ENCODE data around the gene CWF19L1. TPM values are rescaled to one million over a fixed set of nuclear protein-coding genes. Genes with fewer than 3 reads are reported as not detected.
A peak's percentile ranks its signal among the peaks of the same experiment; 100 is the strongest.
"Not testable (repeated sequence)": the region's sequence is repeated elsewhere in the genome, so short reads cannot be mapped to it uniquely, and the experiment has no call there.

The CWF19L1 gene
- total RNA-seq, 1 donor, result 28.1 TPM

GRCh38 chr10:100303724-100304319 lies 36.4 kb upstream of the CWF19L1 start:
- no peak overlapping the region for H3K4me3 ChIP-seq (ENCODE audit: low read depth, low read length)
- TF ChIP-seq, protein P1, sequence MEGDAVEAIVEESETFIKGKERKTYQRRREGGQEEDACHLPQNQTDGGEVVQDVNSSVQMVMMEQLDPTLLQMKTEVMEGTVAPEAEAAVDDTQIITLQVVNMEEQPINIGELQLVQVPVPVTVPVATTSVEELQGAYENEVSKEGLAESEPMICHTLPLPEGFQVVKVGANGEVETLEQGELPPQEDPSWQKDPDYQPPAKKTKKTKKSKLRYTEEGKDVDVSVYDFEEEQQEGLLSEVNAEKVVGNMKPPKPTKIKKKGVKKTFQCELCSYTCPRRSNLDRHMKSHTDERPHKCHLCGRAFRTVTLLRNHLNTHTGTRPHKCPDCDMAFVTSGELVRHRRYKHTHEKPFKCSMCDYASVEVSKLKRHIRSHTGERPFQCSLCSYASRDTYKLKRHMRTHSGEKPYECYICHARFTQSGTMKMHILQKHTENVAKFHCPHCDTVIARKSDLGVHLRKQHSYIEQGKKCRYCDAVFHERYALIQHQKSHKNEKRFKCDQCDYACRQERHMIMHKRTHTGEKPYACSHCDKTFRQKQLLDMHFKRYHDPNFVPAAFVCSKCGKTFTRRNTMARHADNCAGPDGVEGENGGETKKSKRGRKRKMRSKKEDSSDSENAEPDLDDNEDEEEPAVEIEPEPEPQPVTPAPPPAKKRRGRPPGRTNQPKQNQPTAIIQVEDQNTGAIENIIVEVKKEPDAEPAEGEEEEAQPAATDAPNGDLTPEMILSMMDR (IDR thresholded peaks at IDR 0.05; ENCODE audit: insufficient read depth, low read length), result peak; percentile 78
- peak; percentile 51 for DNase-seq (ENCODE audit: low read depth)

DNA sequence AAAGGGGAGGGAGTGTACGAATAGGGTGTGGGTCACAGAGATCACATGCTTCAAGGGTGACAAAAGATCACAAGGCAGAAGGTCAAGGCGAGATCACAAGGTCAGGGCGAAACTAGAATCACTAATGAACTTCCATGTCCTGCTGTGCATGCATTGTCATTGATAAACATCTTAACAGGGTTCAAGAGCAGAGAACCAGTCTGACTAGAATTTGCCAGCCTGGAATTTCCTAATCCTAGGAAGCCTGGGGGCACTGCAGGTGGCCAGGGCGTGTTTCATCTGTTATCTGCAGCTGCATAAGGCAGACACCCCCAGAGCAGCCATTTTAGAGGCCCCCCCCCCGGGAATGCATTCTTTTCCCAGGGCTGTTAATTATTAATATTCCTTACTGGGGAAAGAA lies 33.7 kb upstream of the CWF19L1 start:
- DNase-seq (ENCODE audit: low read depth); H3K4me3 ChIP-seq (ENCODE audit: low read depth, low read length): not testable (repeated sequence)

- TF ChIP-seq, protein P1 (IDR thresholded peaks at IDR 0.05; ENCODE audit: insufficient read depth, low read length), result no peak
- H3K4me3 ChIP-seq (ENCODE audit: low read depth, low read length), result no peak overlapping the region
- no peak for DNase-seq (ENCODE audit: low read depth)
Observed at GRCh38 chr10:100297242-100297641, 29.8 kb upstream of the CWF19L1 start.

DNA sequence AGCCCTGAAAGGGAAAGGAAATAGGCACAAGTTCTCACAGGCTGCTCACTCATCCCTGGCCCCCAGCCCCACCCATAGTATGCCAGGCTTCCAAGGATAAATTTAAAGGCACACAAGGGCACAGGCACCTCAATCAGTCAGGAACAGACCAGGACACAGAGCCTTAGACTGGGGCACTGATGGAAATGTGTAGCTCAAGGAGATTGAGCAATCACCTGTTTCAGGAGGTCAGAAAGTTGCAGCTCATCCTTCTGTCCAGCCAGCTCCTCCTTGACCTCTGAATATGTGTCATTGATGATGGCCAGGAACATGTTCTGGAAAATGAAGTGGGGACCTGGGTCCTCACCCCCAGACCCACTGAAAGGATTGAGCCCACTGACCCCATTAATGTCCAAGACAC lies 25.6 kb upstream of the CWF19L1 start:
- DNase-seq (ENCODE audit: low read depth), result no peak
- H3K4me3 ChIP-seq (ENCODE audit: low read depth, low read length), result no peak overlapping the region
- TF ChIP-seq, protein P1 (IDR thresholded peaks at IDR 0.05; ENCODE audit: insufficient read depth, low read length), result no peak

- H3K4me3 ChIP-seq (ENCODE audit: low read depth, low read length), result not testable (repeated sequence)
- DNase-seq (ENCODE audit: low read depth), result peak; percentile 13
Observed at GRCh38 chr10:100292300-100292699, 24.9 kb upstream of the CWF19L1 start.

GRCh38 chr10:100291356-100291755 lies 23.9 kb upstream of the CWF19L1 start:
- no peak overlapping the region for H3K4me3 ChIP-seq (ENCODE audit: low read depth, low read length)
- TF ChIP-seq, protein P1 (IDR thresholded peaks at IDR 0.05; ENCODE audit: insufficient read depth, low read length), result no peak
- no peak for DNase-seq (ENCODE audit: low read depth)

GRCh38 chr10:100289641-100290040 lies 22.2 kb upstream of the CWF19L1 start:
- no peak for DNase-seq (ENCODE audit: low read depth)
- TF ChIP-seq, protein P1 (IDR thresholded peaks at IDR 0.05; ENCODE audit: insufficient read depth, low read length), result no peak
- H3K4me3 ChIP-seq (ENCODE audit: low read depth, low read length), result no peak overlapping the region

DNA sequence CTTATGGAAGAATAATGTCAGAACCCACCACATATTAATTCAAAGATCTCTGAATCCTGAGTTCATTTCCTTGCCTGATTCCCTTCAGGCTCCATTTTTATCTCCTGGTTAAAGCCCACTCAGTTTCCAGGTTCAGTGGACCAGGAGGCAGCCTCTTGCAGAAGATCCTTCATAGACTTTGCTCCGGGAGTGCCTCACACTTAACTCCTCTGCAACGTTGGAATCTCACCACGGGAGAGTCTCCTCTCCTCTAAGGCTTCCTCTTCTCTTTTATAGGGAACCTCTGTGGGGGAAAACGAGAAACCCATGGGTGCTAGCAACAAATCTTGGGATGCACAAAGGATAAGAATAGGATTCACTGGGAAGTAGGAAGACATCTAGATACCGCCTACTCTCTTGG lies 20.8 kb upstream of the CWF19L1 start:
- TF ChIP-seq, protein P1 (IDR thresholded peaks at IDR 0.05; ENCODE audit: insufficient read depth, low read length), result no peak
- H3K4me3 ChIP-seq (ENCODE audit: low read depth, low read length), result no peak overlapping the region
- no peak for DNase-seq (ENCODE audit: low read depth)
